Activated CD8-positive, alpha-beta memory T cell treated with anti-CD3 and anti-CD28 coated beads, Interleukin-2, amount 10 ng/mL, durations not matched to agents 7 days and 5 days (primary cell): ENCODE results near the gene CLDN4. TPM values are rescaled to one million over a fixed set of nuclear protein-coding genes. Genes with fewer than 3 reads are reported as not detected.

Source experiments
- ATAC-seq: fragments of 150-1000 bp; cut with Tn5 transposase; one replicate; pipeline ENCODE4 v1.10.0; 2021; ENCODE audit warnings: moderate library complexity
- CTCF ChIA-PET: fragments of 350-600 bp; sonication (Branson Sonifier 250); formaldehyde crosslinking; loops from one replicate; lab custom pipeline; 2021; ENCODE audit warnings: antibody characterized with exemption; lab: Charles Lee
- DNase-seq: peaks from one replicate; pipeline ENCODE4 v3.0.0-alpha.2; 2020
- H3K27ac Mint-ChIP-seq: one replicate; pipeline ENCODE4 v1.8.0; 2021; ENCODE audit warnings: mild to moderate bottlenecking, mixed read lengths
- H3K27me3 Mint-ChIP-seq: one replicate; pipeline ENCODE4 v1.8.0; 2021; ENCODE audit warnings: mixed read lengths
- H3K36me3 Mint-ChIP-seq: one replicate; pipeline ENCODE4 v1.8.0; 2021; ENCODE audit warnings: mild to moderate bottlenecking, mixed read lengths
- H3K4me1 Mint-ChIP-seq: one replicate; pipeline ENCODE4 v1.8.0; 2021; ENCODE audit warnings: mixed read lengths
- H3K4me3 Mint-ChIP-seq: one replicate; pipeline ENCODE4 v1.8.0; 2021; ENCODE audit warnings: mild to moderate bottlenecking, moderate library complexity, mixed read lengths
- H3K9me3 Mint-ChIP-seq: one replicate; pipeline ENCODE4 v1.8.0; 2022; ENCODE audit warnings: low read depth, mixed read lengths
- total RNA-seq, 2 experiments: library from RNA; stranded (reverse); gene quantifications; one replicate each; pipeline ENCODE4 v1.2.3, GENCODE V29; 2021

The CLDN4 gene
- total RNA-seq, 2 experiments from 2014 or later, result 0.09 to 0.12 TPM

DNA sequence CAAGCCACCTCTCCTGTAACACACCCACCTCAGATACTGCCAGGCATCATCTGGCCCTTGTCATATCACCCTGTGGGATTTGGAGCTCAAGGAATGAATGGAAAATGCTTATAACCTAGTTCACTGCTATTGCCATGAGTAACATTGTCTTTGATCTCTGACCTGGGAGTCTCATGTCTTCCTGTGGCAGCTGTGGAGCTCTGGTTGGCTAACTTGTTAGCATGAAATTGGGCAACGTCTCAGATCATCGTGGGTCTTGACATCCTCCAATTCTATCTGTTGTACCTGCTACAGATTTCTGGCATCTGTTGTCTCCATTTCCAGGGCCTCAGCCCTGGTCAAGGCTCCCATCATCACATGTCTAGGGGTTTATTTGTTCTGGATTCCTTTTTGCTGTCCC, 28.0 kb downstream of the CLDN4 start:
- H3K4me3 Mint-ChIP-seq, result no peak overlapping the region
- CTCF ChIA-PET, result no interaction called here
- DNase-seq, result no peak
- H3K27ac Mint-ChIP-seq, result no peak overlapping the region
- H3K36me3 Mint-ChIP-seq, result no peaks in the 10 kb centered on the region
- peaks cover 23% of the 10 kb centered on the region for H3K27me3 Mint-ChIP-seq
- peaks cover 11% of the 10 kb centered on the region for H3K4me1 Mint-ChIP-seq
- no peak for ATAC-seq
- H3K9me3 Mint-ChIP-seq, result no peaks in the 10 kb centered on the region

GRCh38 chr7:73860859-73861258, 30.1 kb downstream of the CLDN4 start, which contains the start of gene TMEM270:
TSS of gene TMEM270 (plus strand) at chr7:73861159. CDS start at chr7:73861195, 36 bp downstream.
- Mint-ChIP-seq H3K36me3 (no peaks in the 10 kb centered on the region), H3K9me3 (no peaks in the 10 kb centered on the region), H3K4me1 (peaks cover 4% of the 10 kb centered on the region), H3K27me3 (peaks cover 14% of the 10 kb centered on the region), H3K4me3 (no peak within 1 kb of the TSS), H3K27ac (no peak within 1 kb of the TSS)
- CTCF ChIA-PET, result no interaction called here
- DNase-seq (no peak), ATAC-seq (no peak)

GRCh38 chr7:73861305-73861704, 30.5 kb downstream of the CLDN4 start:
- Mint-ChIP-seq H3K9me3 (no peaks in the 10 kb centered on the region), H3K4me3 (no peak overlapping the region), H3K4me1 (peaks cover 3% of the 10 kb centered on the region), H3K36me3 (no peaks in the 10 kb centered on the region), H3K27ac (no peak overlapping the region), H3K27me3 (peaks cover 14% of the 10 kb centered on the region)
- ATAC-seq (no peak), DNase-seq (no peak)
- CTCF ChIA-PET, result no interaction called here

DNA sequence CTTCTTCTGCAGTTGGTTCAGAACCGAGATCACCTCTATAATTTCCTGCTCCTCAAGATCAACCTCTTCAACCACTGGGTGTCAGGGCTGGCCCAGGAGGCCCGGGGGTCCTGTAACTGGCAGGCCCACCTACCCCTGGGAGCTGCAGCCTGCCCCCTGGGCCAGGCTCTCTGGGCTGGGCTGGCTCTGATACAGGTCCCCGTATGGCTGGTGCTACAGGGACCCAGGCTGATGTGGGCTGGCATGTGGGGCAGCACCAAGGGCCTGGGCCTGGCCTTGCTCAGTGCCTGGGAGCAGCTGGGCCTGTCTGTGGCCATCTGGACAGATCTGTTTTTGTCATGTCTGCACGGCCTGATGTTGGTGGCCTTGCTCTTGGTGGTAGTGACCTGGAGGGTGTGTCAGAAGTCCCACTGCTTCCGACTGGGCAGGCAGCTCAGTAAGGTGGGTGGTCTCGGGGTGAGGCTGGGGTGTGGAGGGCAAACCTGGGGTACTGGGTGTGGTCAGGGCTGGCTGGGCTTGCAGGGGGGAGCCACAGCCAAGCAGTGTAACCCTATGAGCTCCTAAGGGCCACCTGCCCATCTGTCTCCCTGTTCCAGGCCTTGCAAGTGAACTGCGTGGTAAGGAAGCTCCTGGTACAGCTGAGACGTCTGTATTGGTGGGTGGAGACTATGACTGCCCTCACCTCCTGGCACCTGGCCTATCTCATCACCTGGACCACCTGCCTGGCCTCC, 34.4 kb downstream of the CLDN4 start:
- no peak for DNase-seq
- Mint-ChIP-seq H3K9me3 (no peaks in the 10 kb centered on the region), H3K4me3 (no peak overlapping the region), H3K36me3 (no peaks in the 10 kb centered on the region), H3K27me3 (peaks cover 3% of the 10 kb centered on the region), H3K4me1 (no peaks in the 10 kb centered on the region), H3K27ac (no peak overlapping the region)
- CTCF ChIA-PET, result interaction anchor here (0.6 to 1.4 kb wide), 5 partner anchors 9 to 521 kb away, joined by 3 to 5 read pairs (median 3); partner anchors contain the start of gene ELN
- ATAC-seq, result no peak

GRCh38 chr7:73865738-73866445, 35.1 kb downstream of the CLDN4 start:
- peaks cover 3% of the 10 kb centered on the region for H3K27me3 Mint-ChIP-seq
- no peaks in the 10 kb centered on the region for H3K36me3 Mint-ChIP-seq
- no peak overlapping the region for H3K4me3 Mint-ChIP-seq
- ATAC-seq (peak; percentile 42), DNase-seq (no peak)
- H3K9me3 Mint-ChIP-seq, result no peaks in the 10 kb centered on the region
- H3K4me1 Mint-ChIP-seq, result no peaks in the 10 kb centered on the region
- H3K27ac Mint-ChIP-seq, result no peak overlapping the region
- CTCF ChIA-PET, result interaction anchor here (1.2 to 1.4 kb wide), 3 partner anchors 10 to 161 kb away, joined by 3 to 5 read pairs (median 4); partner anchors contain the start of gene ELN

- H3K36me3 Mint-ChIP-seq, result no peaks in the 10 kb centered on the region
- H3K4me1 Mint-ChIP-seq, result no peaks in the 10 kb centered on the region
- DNase-seq (no peak), ATAC-seq (no peak)
- H3K9me3 Mint-ChIP-seq, result no peaks in the 10 kb centered on the region
- CTCF ChIA-PET, result interaction anchor here (1.4 kb wide), 1 partner anchor 161 kb away, joined by 5 read pairs; the partner anchor contains the start of gene ELN
- no peak overlapping the region for H3K27ac Mint-ChIP-seq
- H3K27me3 Mint-ChIP-seq, result peaks cover 1% of the 10 kb centered on the region
- no peak overlapping the region for H3K4me3 Mint-ChIP-seq
Observed at GRCh38 chr7:73866446-73866767, 35.6 kb downstream of the CLDN4 start.

GRCh38 chr7:73869011-73869798, 38.4 kb downstream of the CLDN4 start:
- Mint-ChIP-seq H3K4me3 (no peak overlapping the region), H3K27me3 (no peaks in the 10 kb centered on the region), H3K9me3 (no peaks in the 10 kb centered on the region), H3K4me1 (no peaks in the 10 kb centered on the region), H3K27ac (no peak overlapping the region), H3K36me3 (no peaks in the 10 kb centered on the region)
- DNase-seq (no peak), ATAC-seq (no peak)
- CTCF ChIA-PET, result interaction anchor here (1.1 kb wide), 1 partner anchor 14 kb away, joined by 6 read pairs; no protein-coding TSS in a partner anchor

GRCh38 chr7:73870041-73870492, 39.3 kb downstream of the CLDN4 start:
- H3K36me3 Mint-ChIP-seq, result no peaks in the 10 kb centered on the region
- H3K4me3 Mint-ChIP-seq, result no peak overlapping the region
- no peaks in the 10 kb centered on the region for H3K9me3 Mint-ChIP-seq
- CTCF ChIA-PET, result interaction anchor here (1.1 kb wide), 1 partner anchor 15 kb away, joined by 6 read pairs; no protein-coding TSS in a partner anchor
- no peaks in the 10 kb centered on the region for H3K4me1 Mint-ChIP-seq
- no peak for DNase-seq
- no peak for ATAC-seq
- no peak overlapping the region for H3K27ac Mint-ChIP-seq
- no peaks in the 10 kb centered on the region for H3K27me3 Mint-ChIP-seq

DNA sequence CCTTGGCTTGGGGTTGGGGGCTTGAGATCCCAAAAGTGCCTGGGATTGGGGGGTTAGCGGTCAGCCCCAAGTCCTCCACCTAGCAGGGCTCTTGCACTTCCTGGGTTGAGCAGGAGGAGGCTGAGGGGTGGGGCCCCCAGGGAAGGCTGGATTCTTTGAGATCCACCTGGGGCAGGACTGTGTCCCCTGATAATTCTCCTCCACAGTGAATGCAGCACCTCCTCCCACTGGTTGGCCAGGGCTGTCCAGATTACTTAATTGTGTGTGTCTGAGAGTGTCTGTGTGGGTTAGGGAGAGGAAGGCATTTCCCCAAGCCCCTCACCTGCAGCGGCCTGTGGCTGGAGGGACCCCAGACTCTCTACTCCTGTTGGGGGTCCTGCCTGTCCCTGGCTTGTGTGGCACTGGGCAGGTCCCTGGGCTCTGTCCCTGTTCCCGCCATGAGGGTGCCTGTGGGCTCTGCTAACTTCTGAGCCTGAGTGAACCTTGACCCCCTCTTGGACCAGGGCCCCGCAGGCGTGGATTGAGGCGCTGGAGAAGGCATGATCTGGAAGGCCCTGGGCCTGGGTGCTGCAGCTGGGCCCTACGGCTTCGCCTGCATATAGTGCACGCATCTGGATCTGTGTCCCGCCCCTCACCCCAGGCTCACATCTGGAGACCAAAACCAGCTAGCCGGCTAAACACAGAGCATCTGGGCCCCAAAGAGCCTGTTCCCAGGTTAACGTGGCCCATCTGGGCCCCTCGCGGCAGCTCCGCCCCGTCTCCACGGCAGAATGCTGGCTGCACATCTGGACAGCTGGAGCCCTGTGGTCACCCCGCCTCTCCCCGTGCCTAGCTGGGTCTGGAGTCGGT, 40.6 kb downstream of the CLDN4 start:
- no peaks in the 10 kb centered on the region for H3K27me3 Mint-ChIP-seq
- DNase-seq (no peak), ATAC-seq (no peak)
- no peak overlapping the region for H3K27ac Mint-ChIP-seq
- CTCF ChIA-PET, result interaction anchor here (1.1 kb wide), 1 partner anchor 15 kb away, joined by 3 read pairs; no protein-coding TSS in a partner anchor
- no peaks in the 10 kb centered on the region for H3K9me3 Mint-ChIP-seq
- no peaks in the 10 kb centered on the region for H3K4me1 Mint-ChIP-seq
- H3K4me3 Mint-ChIP-seq, result no peak overlapping the region
- H3K36me3 Mint-ChIP-seq, result no peaks in the 10 kb centered on the region

DNA sequence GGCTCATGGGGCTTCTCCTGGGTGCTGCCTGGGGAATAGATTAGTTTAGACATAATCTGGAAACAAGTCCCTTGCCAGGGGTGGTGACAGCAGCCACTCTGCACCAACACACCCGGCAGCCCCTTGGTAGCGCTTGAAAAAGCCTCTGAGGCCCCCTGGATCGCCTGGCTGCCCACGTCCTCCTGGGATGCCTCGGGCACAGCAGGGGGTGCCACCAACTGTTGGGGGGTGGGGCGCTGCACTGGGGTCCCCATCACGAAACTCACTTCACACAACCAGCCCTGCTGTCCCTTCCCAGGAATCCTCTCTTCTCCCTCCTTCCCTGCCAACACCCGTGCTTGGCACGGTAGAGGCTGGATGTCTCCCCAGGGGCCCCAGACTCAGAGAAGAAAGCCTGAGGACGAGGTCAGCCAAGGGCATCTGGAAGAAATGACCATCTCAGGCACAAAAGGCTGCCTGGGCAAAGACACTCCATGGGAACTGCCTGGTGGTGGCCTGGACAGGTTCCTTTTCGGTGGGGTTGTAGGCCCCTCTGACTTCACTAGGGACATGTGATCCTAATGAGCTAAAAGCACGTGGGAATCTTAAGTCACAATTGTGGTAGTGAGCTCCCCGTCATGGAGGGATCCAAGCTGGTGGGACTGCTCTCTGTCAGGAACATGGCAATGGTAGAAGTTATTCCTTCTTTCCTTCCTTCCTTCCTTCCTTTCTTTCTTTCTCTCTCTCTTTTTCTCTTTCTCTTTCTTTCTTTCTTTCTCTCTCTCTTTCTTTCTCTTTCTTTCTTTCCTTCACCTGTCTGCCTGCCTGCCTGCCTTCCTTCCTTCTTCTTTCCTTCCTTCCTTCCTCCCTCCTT, 41.5 kb downstream of the CLDN4 start:
- Mint-ChIP-seq H3K36me3 (no peaks in the 10 kb centered on the region), H3K27me3 (no peaks in the 10 kb centered on the region), H3K4me3 (no peak overlapping the region), H3K27ac (no peak overlapping the region), H3K4me1 (no peaks in the 10 kb centered on the region), H3K9me3 (no peaks in the 10 kb centered on the region)
- ATAC-seq, result no peak
- DNase-seq, result no peak
- CTCF ChIA-PET, result interaction anchor here (1.1 kb wide), 1 partner anchor 16 kb away, joined by 3 read pairs; no protein-coding TSS in a partner anchor

- Mint-ChIP-seq H3K9me3 (no peaks in the 10 kb centered on the region), H3K36me3 (no peaks in the 10 kb centered on the region), H3K4me1 (no peaks in the 10 kb centered on the region), H3K27ac (no peak overlapping the region), H3K4me3 (no peak overlapping the region), H3K27me3 (no peaks in the 10 kb centered on the region)
- no peak for DNase-seq
- CTCF ChIA-PET, result interaction anchor here (1.4 kb wide), 1 partner anchor 20 kb away, joined by 4 read pairs; no protein-coding TSS in a partner anchor
- ATAC-seq, result no peak
Observed at GRCh38 chr7:73876361-73876760, 45.6 kb downstream of the CLDN4 start.

DNA sequence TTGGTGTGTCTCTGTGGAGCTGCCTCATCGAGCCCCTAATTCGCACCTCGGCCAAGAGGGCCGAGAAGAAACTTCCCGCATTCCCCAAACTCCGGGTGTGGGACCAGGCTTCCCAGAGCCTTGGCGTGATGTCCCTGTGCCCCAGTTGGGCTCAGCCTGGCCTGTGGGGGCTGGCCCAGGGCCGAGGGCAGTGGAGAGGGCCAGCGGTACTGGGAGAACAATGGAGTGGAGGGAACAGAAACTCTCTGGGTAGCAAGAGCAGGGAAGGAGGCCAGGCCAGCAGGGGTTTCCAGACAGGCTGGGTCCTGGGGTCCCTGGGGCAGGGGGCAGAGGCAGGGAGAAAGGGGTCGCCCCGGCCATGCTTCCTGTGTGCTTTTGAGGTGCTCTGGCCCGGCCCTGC, 46.2 kb downstream of the CLDN4 start:
- no peaks in the 10 kb centered on the region for H3K36me3 Mint-ChIP-seq
- ATAC-seq, result no peak
- no peaks in the 10 kb centered on the region for H3K4me1 Mint-ChIP-seq
- H3K27me3 Mint-ChIP-seq, result no peaks in the 10 kb centered on the region
- H3K9me3 Mint-ChIP-seq, result no peaks in the 10 kb centered on the region
- no peak overlapping the region for H3K4me3 Mint-ChIP-seq
- no peak overlapping the region for H3K27ac Mint-ChIP-seq
- CTCF ChIA-PET, result no interaction called here
- DNase-seq, result no peak
